Prostate gland (tissue), 2 donors: Measurements from ENCODE around the gene AKAP13. TPM values are rescaled to one million over a fixed set of nuclear protein-coding genes. Genes with fewer than 3 reads are reported as not detected.

Experiments
- DNase-seq: peaks from one replicate; pipeline ENCODE4 v3.0.0-alpha.2; 2019; ENCODE audit warnings: low spot score
- H3K27ac ChIP-seq, 2 donors: fragments of 200-600 bp; sonication (generic); 2 replicates each; pipeline ENCODE4 v1.5.1; 2017 to 2019
- H3K27me3 ChIP-seq: fragments of 200-600 bp; sonication (generic); replicated peaks from 2 replicates; pipeline ENCODE4 v1.5.1; 2019; ENCODE audit not compliant: insufficient read depth
- H3K36me3 ChIP-seq, 2 donors: fragments of 200-600 bp; sonication (generic); 1 replicate in 1 of 2; 2 replicates in 1 of 2; pipeline versions ENCODE4 v1.5.1 to v1.8.1; 2017 to 2019
- H3K4me1 ChIP-seq: fragments of 200-600 bp; sonication (generic); replicated peaks from 2 replicates; pipeline ENCODE4 v1.5.1; 2019
- H3K4me3 ChIP-seq, 2 donors: fragments of 200-600 bp; sonication (generic); 2 replicates each; pipeline ENCODE4 v1.5.1; 2017 to 2019
- H3K9me3 ChIP-seq: fragments of 200-600 bp; sonication (generic); 2 replicates; pipeline ENCODE4 v1.5.1; 2017
- CTCF ChIP-seq, 4 experiments: fragments of 200-600 bp in 2 of 4; fragments of 450-650 bp in 2 of 4; sonication (generic) in 2 of 4; IDR thresholded peaks; 1 replicate in 3 of 4; 2 replicates in 1 of 4; pipeline ENCODE4 v1.5.1; 2016 to 2019; ENCODE audit warnings: antibody characterized with exemption in 4 of 4, mild to moderate bottlenecking in 2 of 4, moderate library complexity in 2 of 4
- POLR2A ChIP-seq: fragments of 450-650 bp; IDR thresholded peaks from one replicate; pipeline ENCODE4 v1.6.1; 2016; ENCODE audit warnings: antibody characterized with exemption, mild to moderate bottlenecking
- POLR2AphosphoS5 ChIP-seq: sonication (generic); formaldehyde crosslinking; IDR thresholded peaks from one replicate; pipeline ENCODE4 v1.6.1; 2017; ENCODE audit warnings: antibody characterized with exemption
- WGBS: methylation state at CpG from one replicate; pipeline ENCODE4 v1.1.5; 2018; 5-methylcytosine and 5-hydroxymethylcytosine counted together
- intact Hi-C: fragments of 100-400 bp; cut with DNase I; formaldehyde crosslinking; loops from one replicate; pipeline ENCODE4 v1.14.2; 2022
- total RNA-seq, 2 donors: library from RNA; depleted of rRNA; stranded (reverse); fragments of >200 nt; gene quantifications; one replicate each; pipeline ENCODE4 v1.1.0, GENCODE V29; 2016

Gene AKAP13
- total RNA-seq, 2 donors from 2014 or later = 102 to 195 TPM

- no peaks in the 10 kb centered on the region for H3K9me3 ChIP-seq
- H3K27me3 ChIP-seq = no peaks in the 10 kb centered on the region
- no peak for DNase-seq
- no peak overlapping the region for H3K4me3 ChIP-seq
- no peak overlapping the region for H3K27ac ChIP-seq
- TF ChIP-seq POLR2AphosphoS5 (no peak), POLR2A (no peak), CTCF (IDR thresholded peaks at IDR 0.05) (no peak)
- no peaks in the 10 kb centered on the region for H3K4me1 ChIP-seq
- intact Hi-C loops = no loop called here
- H3K36me3 ChIP-seq = no peaks in the 10 kb centered on the region
- WGBS = 66% methylated on average over 4 of the region's 4 CpGs
Observed at GRCh38 chr15:85354461-85354860, 25.9 kb upstream of the AKAP13 start.

DNA sequence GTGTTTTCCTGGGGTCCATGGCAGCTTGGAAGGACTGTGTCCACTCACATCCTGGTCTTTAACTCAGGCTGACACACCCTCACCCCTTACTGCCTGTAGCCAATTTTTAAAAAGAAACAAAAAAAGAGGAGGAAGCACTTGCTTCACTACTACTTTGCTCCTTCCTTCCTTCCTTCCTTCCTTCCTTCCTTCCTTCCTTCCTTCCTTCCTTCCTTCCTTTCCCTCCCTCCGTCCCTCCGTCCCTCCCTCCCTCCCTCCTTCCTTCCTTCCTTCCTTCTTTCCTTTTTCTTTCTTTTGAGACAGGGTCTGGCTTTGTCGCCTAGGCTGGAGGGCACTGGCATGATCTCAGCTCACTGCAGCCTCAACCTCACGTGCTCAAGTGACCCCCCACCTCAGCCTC is 25.5 kb upstream of the AKAP13 start:
- no peak for TF ChIP-seq POLR2AphosphoS5
- TF ChIP-seq POLR2A = no peak
- TF ChIP-seq CTCF (IDR thresholded peaks at IDR 0.05) = no peak

DNA sequence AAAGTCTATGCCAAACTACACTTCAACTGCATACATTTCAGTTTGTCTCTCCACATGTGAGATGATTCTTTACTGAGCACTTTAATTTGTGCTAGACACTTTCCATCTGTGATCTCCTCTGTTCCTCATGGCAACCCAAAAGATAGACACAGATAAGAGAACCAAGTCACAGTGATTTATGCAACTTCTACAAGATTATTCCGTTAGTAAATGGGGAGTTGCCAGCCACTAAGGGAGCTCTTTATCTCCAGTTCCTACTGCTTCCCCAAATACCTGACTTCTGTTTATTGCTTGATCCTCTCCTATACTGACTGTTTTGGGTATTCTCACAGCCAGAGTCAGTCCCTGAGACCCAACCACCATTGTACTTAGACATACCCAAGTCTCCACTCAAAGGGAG is 24.1 kb upstream of the AKAP13 start:
- H3K27ac ChIP-seq = no peak overlapping the region
- H3K36me3 ChIP-seq = no peaks in the 10 kb centered on the region
- no peak for DNase-seq
- TF ChIP-seq POLR2A (no peak), POLR2AphosphoS5 (no peak), CTCF (IDR thresholded peaks at IDR 0.05) (no peak)
- no peaks in the 10 kb centered on the region for H3K27me3 ChIP-seq
- H3K4me3 ChIP-seq = no peak overlapping the region
- H3K4me1 ChIP-seq = no peaks in the 10 kb centered on the region
- no peaks in the 10 kb centered on the region for H3K9me3 ChIP-seq
- WGBS = 26% methylated on average over 1 of the region's 1 CpG
- intact Hi-C loops = no loop called here

More for the DNA sequence above, 25.5 kb upstream of the AKAP13 start:
- no peaks in the 10 kb centered on the region for H3K4me1 ChIP-seq
- no peaks in the 10 kb centered on the region for H3K9me3 ChIP-seq
- 85% methylated on average over 4 of the region's 4 CpGs for WGBS
- intact Hi-C loops = no loop called here
- H3K27me3 ChIP-seq = no peaks in the 10 kb centered on the region
- H3K4me3 ChIP-seq = no peak overlapping the region
- no peak for DNase-seq
- no peaks in the 10 kb centered on the region for H3K36me3 ChIP-seq
- H3K27ac ChIP-seq = no peak overlapping the region

GRCh38 chr15:85361323-85361722 is 19.1 kb upstream of the AKAP13 start:
- H3K27me3 ChIP-seq = no peaks in the 10 kb centered on the region
- no peaks in the 10 kb centered on the region for H3K4me1 ChIP-seq
- H3K4me3 ChIP-seq = no peak overlapping the region
- WGBS = 48% methylated on average over 4 of the region's 4 CpGs
- intact Hi-C loops = no loop called here
- no peak overlapping the region for H3K27ac ChIP-seq
- no peak for DNase-seq
- H3K36me3 ChIP-seq = no peaks in the 10 kb centered on the region
- TF ChIP-seq POLR2AphosphoS5 (no peak), POLR2A (no peak), CTCF (IDR thresholded peaks at IDR 0.05) (no peak)
- no peaks in the 10 kb centered on the region for H3K9me3 ChIP-seq

- H3K27ac ChIP-seq = no peak overlapping the region
- H3K36me3 ChIP-seq = no peaks in the 10 kb centered on the region
- H3K4me1 ChIP-seq = no peaks in the 10 kb centered on the region
- WGBS = 90% methylated on average over 6 of the region's 6 CpGs
- H3K9me3 ChIP-seq = no peaks in the 10 kb centered on the region
- TF ChIP-seq CTCF (IDR thresholded peaks at IDR 0.05) = no peak
- TF ChIP-seq POLR2AphosphoS5 = no peak
- no peak for TF ChIP-seq POLR2A
- intact Hi-C loops = no loop called here
- no peak for DNase-seq
- H3K4me3 ChIP-seq = no peak overlapping the region
- H3K27me3 ChIP-seq = no peaks in the 10 kb centered on the region
Observed at GRCh38 chr15:85362436-85363081, 17.8 kb upstream of the AKAP13 start.
